Neural progenitor cell (in vitro differentiated cells): Measurements from ENCODE around the gene SLC35F4. TPM values are rescaled to one million over a fixed set of nuclear protein-coding genes. Genes with fewer than 3 reads are reported as not detected.

ENCODE experiments used
- DNase-seq: peaks from one replicate; pipeline ENCODE4 v3.0.0-alpha.2; 2016; ENCODE audit warnings: low spot score
- H2AFZ ChIP-seq: fragments of 200-600 bp; sonication (generic); replicated peaks from 2 replicates; pipeline ENCODE4 v1.6.1; 2016; ENCODE audit warnings: antibody characterized with exemption
- H3F3A ChIP-seq: fragments of 200-600 bp; sonication (generic); 2 replicates; pipeline ENCODE4 v1.6.1; 2016; ENCODE audit warnings: antibody characterized with exemption, low read depth
- H3K27ac ChIP-seq: fragments of 200-600 bp; sonication (generic); 2 replicates; pipeline ENCODE4 v1.5.1; 2016; ENCODE audit warnings: mild to moderate bottlenecking
- H3K27me3 ChIP-seq: fragments of 200-600 bp; sonication (generic); 2 replicates; pipeline ENCODE4 v1.6.1; 2016; ENCODE audit warnings: mild to moderate bottlenecking, moderate library complexity
- H3K36me3 ChIP-seq: fragments of 200-600 bp; sonication (generic); 2 replicates; pipeline ENCODE4 v1.5.1; 2016
- H3K4me1 ChIP-seq: fragments of 200-600 bp; sonication (generic); 2 replicates; pipeline ENCODE4 v1.6.1; 2016; ENCODE audit warnings: mixed run types
- H3K4me2 ChIP-seq: fragments of 200-600 bp; sonication (generic); 2 replicates; pipeline ENCODE4 v1.6.1; 2016
- H3K4me3 ChIP-seq: fragments of 200-600 bp; sonication (generic); 2 replicates; pipeline ENCODE4 v1.5.1; 2016
- H3K79me2 ChIP-seq: fragments of 200-600 bp; sonication (generic); 2 replicates; pipeline ENCODE4 v1.6.1; 2016; ENCODE audit warnings: low read depth
- H3K9ac ChIP-seq: fragments of 200-600 bp; sonication (generic); 2 replicates; pipeline ENCODE4 v1.6.1; 2016
- H3K9me3 ChIP-seq: fragments of 200-600 bp; sonication (generic); 2 replicates; pipeline ENCODE4 v1.5.1; 2016; ENCODE audit warnings: low read depth
- H4K20me1 ChIP-seq: fragments of 200-600 bp; sonication (generic); 2 replicates; pipeline ENCODE4 v1.6.1; 2016; ENCODE audit warnings: low read depth
- H3K27ac Mint-ChIP-seq: 3 replicates; pipeline ENCODE4 v1.8.0; 2021; ENCODE audit warnings: mixed read lengths
- H3K27me3 Mint-ChIP-seq: 2 replicates; pipeline ENCODE4 v1.8.0; 2022; ENCODE audit warnings: low read depth, mild to moderate bottlenecking, inconsistent platforms, moderate library complexity, mixed read lengths; ENCODE audit not compliant: insufficient read depth
- H3K36me3 Mint-ChIP-seq: 3 replicates; pipeline ENCODE4 v1.8.0; 2021; ENCODE audit warnings: mixed read lengths
- H3K4me1 Mint-ChIP-seq: 3 replicates; pipeline ENCODE4 v1.8.0; 2021; ENCODE audit warnings: mixed read lengths
- H3K4me3 Mint-ChIP-seq: 3 replicates; pipeline ENCODE4 v1.8.0; 2021; ENCODE audit warnings: mild to moderate bottlenecking, moderate library complexity, mixed read lengths
- H3K9me3 Mint-ChIP-seq: 3 replicates; pipeline ENCODE4 v1.8.0; 2020; ENCODE audit warnings: mixed read lengths
- EZH2 ChIP-seq: fragments of 200-600 bp; sonication (generic); IDR thresholded peaks from 2 replicates; pipeline ENCODE4 v1.6.1; 2017; ENCODE audit warnings: antibody characterized with exemption, mild to moderate bottlenecking, moderate library complexity
- EZH2phosphoT487 ChIP-seq: fragments of 200-600 bp; sonication (generic); IDR thresholded peaks from 2 replicates; pipeline ENCODE4 v1.6.1; 2017; ENCODE audit warnings: antibody characterized with exemption
- total RNA-seq: library from RNA; depleted of rRNA; stranded (reverse); fragments of >200 nt; gene quantifications from 2 replicates; pipeline ENCODE4 v1.2.3, GENCODE V29; 2015; ENCODE audit warnings: low replicate concordance
- TF ChIP-seq, protein P1 (sequence below): fragments of 200-600 bp; sonication (generic); IDR thresholded peaks from 2 replicates; pipeline ENCODE4 v1.5.1; 2017; ENCODE audit warnings: antibody characterized with exemption, mild to moderate bottlenecking

The SLC35F4 gene
- total RNA-seq, 1 donor from 2014 or later: not detected

DNA sequence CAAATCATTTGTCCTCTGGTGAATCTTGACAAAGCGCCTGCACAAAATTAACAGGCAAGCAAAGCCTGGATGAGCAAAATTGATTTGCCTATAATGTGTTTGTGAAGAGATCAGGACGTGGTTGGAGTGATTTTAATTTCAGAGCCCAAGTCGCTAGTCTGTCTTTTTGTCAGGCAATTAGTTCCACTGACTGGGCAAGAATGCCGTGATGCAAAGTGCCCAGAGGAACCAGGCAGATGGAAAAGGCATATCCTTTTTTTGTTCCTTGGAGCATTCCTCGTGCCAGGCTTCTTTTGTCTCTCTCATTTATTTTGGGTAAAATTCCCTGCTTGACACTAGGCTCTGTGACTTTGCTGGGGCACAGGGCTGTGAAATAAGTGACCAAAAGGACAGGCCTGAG lies 306.3 kb downstream of the SLC35F4 start:
- Mint-ChIP-seq H3K4me1 (peaks cover 25% of the 10 kb centered on the region), H3K27ac (peak overlapping the region; percentile 88), H3K9me3 (peaks cover 3% of the 10 kb centered on the region), H3K36me3 (no peaks in the 10 kb centered on the region), H3K27me3 (peaks cover 2% of the 10 kb centered on the region), H3K4me3 (peak overlapping the region; percentile 38)
- H2AFZ ChIP-seq: no peak overlapping the region
- H3K36me3 ChIP-seq: no peaks in the 10 kb centered on the region
- H3K27me3 ChIP-seq: no peaks in the 10 kb centered on the region
- H3F3A ChIP-seq: peaks cover 12% of the 10 kb centered on the region
- DNase-seq: peak; percentile 79
- H3K27ac ChIP-seq: peak overlapping the region; percentile 22
- H3K4me2 ChIP-seq: peak overlapping the region; percentile 25
- H3K9ac ChIP-seq: no peak overlapping the region
- H3K79me2 ChIP-seq: no peaks in the 10 kb centered on the region
- no peak overlapping the region for H3K4me3 ChIP-seq
- peaks cover 20% of the 10 kb centered on the region for H3K4me1 ChIP-seq
- no peaks in the 10 kb centered on the region for H3K9me3 ChIP-seq
- H4K20me1 ChIP-seq: no peaks in the 10 kb centered on the region
- TF ChIP-seq EZH2phosphoT487: no peak
- TF ChIP-seq EZH2: no peak

DNA sequence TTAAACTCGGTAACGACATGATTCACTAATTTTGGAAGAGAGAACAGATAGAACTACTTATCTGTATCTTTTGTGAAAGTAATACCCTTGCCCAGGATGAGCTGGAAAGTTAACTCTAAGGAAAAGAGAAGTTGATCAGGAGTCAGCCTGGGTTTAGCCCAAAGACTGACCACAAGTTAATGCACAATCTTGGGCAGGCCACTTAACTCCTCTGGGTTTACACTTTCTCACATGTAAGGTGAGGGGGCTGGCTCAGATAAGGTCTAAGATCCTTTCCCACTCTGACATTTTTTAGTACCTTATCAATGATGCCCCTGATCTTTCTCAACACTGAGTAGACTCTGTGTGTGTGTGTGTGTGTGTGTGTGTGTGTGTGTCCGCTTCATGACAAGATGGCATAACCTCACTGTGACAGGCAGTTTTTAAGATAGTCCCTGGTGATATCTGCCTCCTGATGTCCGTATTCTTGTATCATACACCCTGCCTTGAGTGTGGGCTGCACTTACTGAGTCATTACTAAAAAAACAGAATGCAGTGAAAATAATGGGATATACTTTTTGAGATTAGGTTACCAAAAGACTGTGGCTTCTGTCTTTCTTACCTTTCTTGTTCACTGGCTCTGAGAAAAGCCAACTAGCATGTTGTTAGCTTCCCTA lies 316.0 kb downstream of the SLC35F4 start:
- H3K4me3 Mint-ChIP-seq: no peak overlapping the region
- H4K20me1 ChIP-seq: no peaks in the 10 kb centered on the region
- no peaks in the 10 kb centered on the region for H3K79me2 ChIP-seq
- peaks cover 1% of the 10 kb centered on the region for H3K4me1 ChIP-seq
- no peaks in the 10 kb centered on the region for H3K36me3 ChIP-seq
- no peaks in the 10 kb centered on the region for H3F3A ChIP-seq
- TF ChIP-seq, protein P1, sequence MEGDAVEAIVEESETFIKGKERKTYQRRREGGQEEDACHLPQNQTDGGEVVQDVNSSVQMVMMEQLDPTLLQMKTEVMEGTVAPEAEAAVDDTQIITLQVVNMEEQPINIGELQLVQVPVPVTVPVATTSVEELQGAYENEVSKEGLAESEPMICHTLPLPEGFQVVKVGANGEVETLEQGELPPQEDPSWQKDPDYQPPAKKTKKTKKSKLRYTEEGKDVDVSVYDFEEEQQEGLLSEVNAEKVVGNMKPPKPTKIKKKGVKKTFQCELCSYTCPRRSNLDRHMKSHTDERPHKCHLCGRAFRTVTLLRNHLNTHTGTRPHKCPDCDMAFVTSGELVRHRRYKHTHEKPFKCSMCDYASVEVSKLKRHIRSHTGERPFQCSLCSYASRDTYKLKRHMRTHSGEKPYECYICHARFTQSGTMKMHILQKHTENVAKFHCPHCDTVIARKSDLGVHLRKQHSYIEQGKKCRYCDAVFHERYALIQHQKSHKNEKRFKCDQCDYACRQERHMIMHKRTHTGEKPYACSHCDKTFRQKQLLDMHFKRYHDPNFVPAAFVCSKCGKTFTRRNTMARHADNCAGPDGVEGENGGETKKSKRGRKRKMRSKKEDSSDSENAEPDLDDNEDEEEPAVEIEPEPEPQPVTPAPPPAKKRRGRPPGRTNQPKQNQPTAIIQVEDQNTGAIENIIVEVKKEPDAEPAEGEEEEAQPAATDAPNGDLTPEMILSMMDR: no peak
- TF ChIP-seq EZH2phosphoT487 (no peak), EZH2 (no peak)
- no peaks in the 10 kb centered on the region for H3K4me1 Mint-ChIP-seq
- DNase-seq: no peak
- no peaks in the 10 kb centered on the region for H3K36me3 Mint-ChIP-seq
- no peaks in the 10 kb centered on the region for H3K27me3 ChIP-seq
- no peak overlapping the region for H3K27ac ChIP-seq
- H3K4me2 ChIP-seq: no peak overlapping the region
- H3K4me3 ChIP-seq: no peak overlapping the region
- H3K27me3 Mint-ChIP-seq: peaks cover 2% of the 10 kb centered on the region
- H2AFZ ChIP-seq: no peak overlapping the region
- H3K9ac ChIP-seq: no peak overlapping the region
- H3K9me3 Mint-ChIP-seq: peaks cover 11% of the 10 kb centered on the region
- H3K9me3 ChIP-seq: no peaks in the 10 kb centered on the region
- H3K27ac Mint-ChIP-seq: no peak overlapping the region

DNA sequence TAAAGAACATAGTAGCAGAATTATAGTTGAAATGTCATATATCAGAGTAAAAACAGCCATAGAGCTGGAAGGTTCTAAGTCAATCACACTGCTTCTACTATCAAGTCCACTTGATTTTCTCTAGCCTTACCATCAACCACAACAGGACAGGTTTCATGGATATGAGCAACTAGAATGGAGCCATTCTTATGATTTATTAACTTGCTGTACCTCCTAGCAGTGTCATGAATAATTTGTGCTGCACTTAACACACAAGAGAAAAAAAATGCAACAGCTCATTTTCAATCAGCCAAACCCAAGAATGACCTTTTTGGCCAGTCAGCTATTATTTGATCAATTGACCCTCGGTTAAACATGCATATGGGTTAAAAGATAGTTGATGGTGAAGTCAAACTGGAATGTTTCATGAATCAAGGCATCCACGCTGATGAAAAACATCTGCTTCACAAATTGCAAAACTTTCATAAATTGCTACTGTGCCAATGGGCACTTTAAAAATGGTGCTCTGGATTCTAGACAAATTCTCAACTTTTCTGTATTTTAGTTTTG lies 316.8 kb downstream of the SLC35F4 start:
- no peaks in the 10 kb centered on the region for H3K9me3 ChIP-seq
- H3K27ac Mint-ChIP-seq: no peak overlapping the region
- no peak overlapping the region for H3K4me3 ChIP-seq
- no peaks in the 10 kb centered on the region for H3K36me3 Mint-ChIP-seq
- H3K9ac ChIP-seq: no peak overlapping the region
- no peaks in the 10 kb centered on the region for H3K27me3 Mint-ChIP-seq
- TF ChIP-seq EZH2 (no peak), EZH2phosphoT487 (no peak)
- TF ChIP-seq, protein P1: no peak
- H3K36me3 ChIP-seq: no peaks in the 10 kb centered on the region
- no peak overlapping the region for H2AFZ ChIP-seq
- H3K27me3 ChIP-seq: no peaks in the 10 kb centered on the region
- no peak overlapping the region for H3K4me2 ChIP-seq
- no peak overlapping the region for H3K27ac ChIP-seq
- no peaks in the 10 kb centered on the region for H4K20me1 ChIP-seq
- peaks cover 7% of the 10 kb centered on the region for H3K9me3 Mint-ChIP-seq
- H3F3A ChIP-seq: no peaks in the 10 kb centered on the region
- H3K4me1 ChIP-seq: peaks cover 5% of the 10 kb centered on the region
- no peak overlapping the region for H3K4me3 Mint-ChIP-seq
- H3K79me2 ChIP-seq: no peaks in the 10 kb centered on the region
- DNase-seq: no peak
- H3K4me1 Mint-ChIP-seq: no peaks in the 10 kb centered on the region

DNA sequence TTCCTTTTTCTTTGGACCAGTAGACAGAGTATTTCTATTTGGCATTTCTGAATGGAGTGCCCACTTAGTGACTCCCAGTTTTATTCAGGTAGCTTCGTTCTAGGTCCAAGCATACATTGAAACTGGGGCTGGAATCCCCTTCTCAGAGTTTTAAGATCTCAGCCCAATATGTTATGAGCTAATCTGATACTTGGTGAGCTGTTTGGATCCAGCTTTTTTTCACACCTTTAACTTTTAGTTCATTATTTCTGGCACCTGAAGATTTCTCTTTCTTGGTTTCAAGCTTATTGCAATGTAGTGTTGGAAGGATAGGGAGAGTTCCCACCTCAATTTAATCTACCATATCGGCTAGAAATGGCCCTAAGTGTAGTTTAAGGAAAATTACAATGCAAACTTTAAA lies 318.8 kb downstream of the SLC35F4 start:
- no peak overlapping the region for H3K27ac Mint-ChIP-seq
- H3K27me3 ChIP-seq: no peaks in the 10 kb centered on the region
- no peaks in the 10 kb centered on the region for H3K9me3 ChIP-seq
- no peak overlapping the region for H3K27ac ChIP-seq
- TF ChIP-seq EZH2phosphoT487 (no peak), EZH2 (no peak)
- TF ChIP-seq, protein P1: no peak
- no peaks in the 10 kb centered on the region for H3K27me3 Mint-ChIP-seq
- no peak overlapping the region for H3K9ac ChIP-seq
- H3F3A ChIP-seq: no peaks in the 10 kb centered on the region
- H3K79me2 ChIP-seq: no peaks in the 10 kb centered on the region
- no peaks in the 10 kb centered on the region for H3K4me1 Mint-ChIP-seq
- H3K4me3 Mint-ChIP-seq: no peak overlapping the region
- peaks cover 16% of the 10 kb centered on the region for H3K9me3 Mint-ChIP-seq
- no peak overlapping the region for H3K4me2 ChIP-seq
- H2AFZ ChIP-seq: no peak overlapping the region
- no peak for DNase-seq
- no peaks in the 10 kb centered on the region for H3K36me3 Mint-ChIP-seq
- no peaks in the 10 kb centered on the region for H4K20me1 ChIP-seq
- no peak overlapping the region for H3K4me3 ChIP-seq
- H3K4me1 ChIP-seq: peaks cover 5% of the 10 kb centered on the region
- no peaks in the 10 kb centered on the region for H3K36me3 ChIP-seq
